ENCODE data around the gene ZBTB33. TPM values are rescaled to one million over a fixed set of nuclear protein-coding genes. Genes with fewer than 3 reads are reported as not detected.

Gene ZBTB33
- total and polyA plus RNA-seq, 2 experiments from 2014 or later: 3.9 to 14.0 TPM

GRCh38 chrX:120304256-120304655 lies 53.6 kb downstream of the ZBTB33 start:
- no peak overlapping the region for H3K4me3 Mint-ChIP-seq
- H3K79me2 ChIP-seq (replicated peaks; ENCODE audit: insufficient read depth): no peaks in the 10 kb centered on the region
- no peaks in the 10 kb centered on the region for H4K20me1 ChIP-seq (replicated peaks; ENCODE audit: insufficient read depth)
- DNase-seq (ENCODE audit: low spot score) (no peak), ATAC-seq (no peak)
- no peak overlapping the region for H3K27ac Mint-ChIP-seq
- no peak for TF ChIP-seq ETS1 (IDR thresholded peaks at IDR 0.05)
- TF ChIP-seq ZNF462 (CRISPR knock-in tag; IDR thresholded peaks at IDR 0.05): no peak
- no peak for TF ChIP-seq ZNF114 (CRISPR knock-in tag; IDR thresholded peaks at IDR 0.05)
- no peak for TF ChIP-seq EZH2phosphoT487 (IDR thresholded peaks at IDR 0.05; ENCODE audit: unreplicated experiment)
- H2AFZ ChIP-seq: no peak overlapping the region
- peaks cover 82% of the 10 kb centered on the region for H3K27me3 ChIP-seq (ENCODE audit: insufficient read depth)
- peaks cover 28% of the 10 kb centered on the region for H3K27me3 Mint-ChIP-seq (ENCODE audit: insufficient read depth, low read depth, poor library complexity)
- H3K36me3 Mint-ChIP-seq (ENCODE audit: low read depth): no peaks in the 10 kb centered on the region
- no peaks in the 10 kb centered on the region for H3F3A ChIP-seq (replicated peaks; ENCODE audit: low read depth)
- no peaks in the 10 kb centered on the region for H3K9me3 Mint-ChIP-seq
- no peak overlapping the region for H3K4me2 ChIP-seq
- no peaks in the 10 kb centered on the region for H3K9me2 ChIP-seq (ENCODE audit: insufficient read depth)
- H3K27ac ChIP-seq (ENCODE audit: low read depth): no peak overlapping the region
- H3K4me3 ChIP-seq: no peak overlapping the region
- peaks cover 51% of the 10 kb centered on the region for H3K4me1 Mint-ChIP-seq
- peaks cover 34% of the 10 kb centered on the region for H3K4me1 ChIP-seq (ENCODE audit: insufficient read depth)
- no peaks in the 10 kb centered on the region for H3K36me3 ChIP-seq (ENCODE audit: insufficient read depth)

GRCh38 chrX:120305531-120306141 lies 55.0 kb downstream of the ZBTB33 start:
- no peak for ATAC-seq
- Mint-ChIP-seq H3K4me3 (peak overlapping the region; percentile 51), H3K4me1 (peaks cover 58% of the 10 kb centered on the region), H3K36me3 (ENCODE audit: low read depth) (no peaks in the 10 kb centered on the region), H3K27ac (no peak overlapping the region), H3K27me3 (ENCODE audit: insufficient read depth, low read depth, poor library complexity) (peaks cover 41% of the 10 kb centered on the region), H3K9me3 (no peaks in the 10 kb centered on the region)
- H3K27me3 ChIP-seq (ENCODE audit: insufficient read depth): peaks cover 94% of the 10 kb centered on the region
- no peaks in the 10 kb centered on the region for H3K79me2 ChIP-seq (replicated peaks; ENCODE audit: insufficient read depth)
- peak; percentile 19 for DNase-seq (ENCODE audit: low spot score)
- peak overlapping the region; percentile 28; the same call in 1 of the 2 replicates for H3K4me3 ChIP-seq
- H3F3A ChIP-seq (replicated peaks; ENCODE audit: low read depth): no peaks in the 10 kb centered on the region
- H3K27ac ChIP-seq (ENCODE audit: low read depth): no peak overlapping the region
- peak overlapping the region; percentile 70 for H3K4me2 ChIP-seq
- no peak overlapping the region for H2AFZ ChIP-seq
- H3K9me2 ChIP-seq (ENCODE audit: insufficient read depth): no peaks in the 10 kb centered on the region
- H3K4me1 ChIP-seq (ENCODE audit: insufficient read depth): peaks cover 34% of the 10 kb centered on the region
- no peaks in the 10 kb centered on the region for H4K20me1 ChIP-seq (replicated peaks; ENCODE audit: insufficient read depth)
- no peaks in the 10 kb centered on the region for H3K36me3 ChIP-seq (ENCODE audit: insufficient read depth)
- TF ChIP-seq ETS1 (IDR thresholded peaks at IDR 0.05) (no peak), ZNF331 (CRISPR knock-in tag; IDR thresholded peaks at IDR 0.05; ENCODE audit: low read depth) (no peak), POLR2AphosphoS5 (IDR thresholded peaks at IDR 0.05; ENCODE audit: low read depth) (no peak), JUNB (IDR thresholded peaks at IDR 0.05; ENCODE audit: unreplicated experiment) (no peak), ZNF114 (CRISPR knock-in tag; IDR thresholded peaks at IDR 0.05) (no peak)

Measured in GM23338 (cell line).